Esophagus muscularis mucosa (tissue), 4 donors: ENCODE data around the gene GSS.

Experiments
- EP300 ChIP-seq: sonication (generic); formaldehyde crosslinking; IDR thresholded peaks from one replicate; pipeline ENCODE4 v1.6.1; 2017; ENCODE audit warnings: antibody characterized with exemption
- POLR2A ChIP-seq: fragments of 450-650 bp; IDR thresholded peaks from one replicate; pipeline ENCODE4 v1.6.1; 2017; ENCODE audit warnings: antibody characterized with exemption, moderate library complexity, mild to moderate bottlenecking, low read depth
- TF ChIP-seq, protein P1 (sequence below), 3 experiments: fragments of 200-600 bp in 2 of 3; fragments of 450-650 bp in 1 of 3; sonication (generic) in 2 of 3; IDR thresholded peaks; one replicate each; pipeline ENCODE4 v1.5.1; 2017 to 2019; ENCODE audit warnings: antibody characterized with exemption in 3 of 3, mild to moderate bottlenecking in 2 of 3, moderate library complexity in 1 of 3

DNA sequence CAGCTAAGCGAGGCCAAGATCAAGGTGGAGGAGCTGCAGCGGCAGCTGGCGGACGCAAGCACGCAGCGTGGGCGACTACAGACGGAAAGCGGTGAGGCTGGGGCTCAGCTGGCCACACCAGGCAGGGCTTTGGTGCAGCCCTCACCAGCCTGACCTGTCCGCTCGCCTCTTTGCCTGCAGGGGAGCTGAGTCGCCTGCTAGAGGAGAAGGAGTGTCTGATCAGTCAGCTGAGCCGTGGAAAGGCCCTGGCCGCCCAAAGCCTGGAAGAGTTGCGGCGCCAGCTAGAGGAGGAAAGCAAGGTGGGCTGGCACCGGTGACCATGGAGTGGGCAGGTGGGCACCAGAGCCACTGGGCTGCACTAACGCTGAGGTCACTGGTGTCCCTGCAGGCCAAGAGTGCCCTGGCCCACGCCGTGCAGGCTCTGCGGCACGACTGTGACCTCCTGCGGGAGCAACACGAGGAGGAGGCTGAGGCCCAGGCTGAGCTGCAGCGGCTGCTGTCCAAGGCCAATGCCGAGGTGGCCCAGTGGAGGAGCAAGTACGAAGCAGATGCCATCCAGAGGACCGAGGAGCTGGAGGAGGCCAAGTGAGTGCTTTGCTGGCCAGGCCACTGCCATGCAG lies 42.8 kb upstream of the GSS start:
- TF ChIP-seq EP300 (no peak), POLR2A (no peak)
- TF ChIP-seq, protein P1, sequence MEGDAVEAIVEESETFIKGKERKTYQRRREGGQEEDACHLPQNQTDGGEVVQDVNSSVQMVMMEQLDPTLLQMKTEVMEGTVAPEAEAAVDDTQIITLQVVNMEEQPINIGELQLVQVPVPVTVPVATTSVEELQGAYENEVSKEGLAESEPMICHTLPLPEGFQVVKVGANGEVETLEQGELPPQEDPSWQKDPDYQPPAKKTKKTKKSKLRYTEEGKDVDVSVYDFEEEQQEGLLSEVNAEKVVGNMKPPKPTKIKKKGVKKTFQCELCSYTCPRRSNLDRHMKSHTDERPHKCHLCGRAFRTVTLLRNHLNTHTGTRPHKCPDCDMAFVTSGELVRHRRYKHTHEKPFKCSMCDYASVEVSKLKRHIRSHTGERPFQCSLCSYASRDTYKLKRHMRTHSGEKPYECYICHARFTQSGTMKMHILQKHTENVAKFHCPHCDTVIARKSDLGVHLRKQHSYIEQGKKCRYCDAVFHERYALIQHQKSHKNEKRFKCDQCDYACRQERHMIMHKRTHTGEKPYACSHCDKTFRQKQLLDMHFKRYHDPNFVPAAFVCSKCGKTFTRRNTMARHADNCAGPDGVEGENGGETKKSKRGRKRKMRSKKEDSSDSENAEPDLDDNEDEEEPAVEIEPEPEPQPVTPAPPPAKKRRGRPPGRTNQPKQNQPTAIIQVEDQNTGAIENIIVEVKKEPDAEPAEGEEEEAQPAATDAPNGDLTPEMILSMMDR (IDR thresholded peaks at IDR 0.05): no peak
